ENCODE measurements around the gene HNF1B.

Gene HNF1B

GRCh38 chr17:37761961-37762360, 17.1 kb upstream of the HNF1B start:
- DNase-seq: no peak

- no peak for DNase-seq
Measured at GRCh38 chr17:37761059-37761458, 16.2 kb upstream of the HNF1B start.

GRCh38 chr17:37759014-37759637, 14.3 kb upstream of the HNF1B start:
- DNase-seq: no peak

- DNase-seq: no peak
Measured at GRCh38 chr17:37756051-37756450, 11.2 kb upstream of the HNF1B start.

- DNase-seq: no peak
Measured at GRCh38 chr17:37755455-37755854, 10.6 kb upstream of the HNF1B start.

- no peak for DNase-seq
Measured at GRCh38 chr17:37754363-37754762, 9.5 kb upstream of the HNF1B start.

- DNase-seq: no peak
Measured at GRCh38 chr17:37752482-37752881, 7.6 kb upstream of the HNF1B start.

GRCh38 chr17:37750768-37751475, 6.1 kb upstream of the HNF1B start:
- DNase-seq: no peak

- no peak for DNase-seq
Measured at GRCh38 chr17:37750292-37750691, 5.4 kb upstream of the HNF1B start.

- DNase-seq: no peak
Measured at GRCh38 chr17:37747222-37747621, 2.4 kb upstream of the HNF1B start.

GRCh38 chr17:37746617-37747016, 1.8 kb upstream of the HNF1B start:
- DNase-seq: no peak

GRCh38 chr17:37745801-37746426, 1.1 kb upstream of the HNF1B start:
- DNase-seq: no peak

- no peak for DNase-seq
Measured at GRCh38 chr17:37744633-37744927, 279 bp downstream of the HNF1B start.

GRCh38 chr17:37743875-37744632, 805 bp downstream of the HNF1B start:
- DNase-seq: no peak

- DNase-seq: no peak
Measured at GRCh38 chr17:37743612-37743874, 1.3 kb downstream of the HNF1B start.

GRCh38 chr17:37742762-37743611, 1.9 kb downstream of the HNF1B start:
- DNase-seq: no peak

GRCh38 chr17:37742116-37742761, 2.6 kb downstream of the HNF1B start:
- DNase-seq: no peak

- no peak for DNase-seq
Measured at GRCh38 chr17:37741341-37742115, 3.3 kb downstream of the HNF1B start.

GRCh38 chr17:37740915-37741314, 3.9 kb downstream of the HNF1B start:
- DNase-seq: no peak

GRCh38 chr17:37737971-37738370, 6.9 kb downstream of the HNF1B start:
- DNase-seq: no peak
